GM12892 (cell line): ENCODE results near the gene CCNL2.

ENCODE experiments used
- DNase-seq: peaks from one replicate; pipeline ENCODE4 v3.0.0; 2011; ENCODE audit not compliant: insufficient read length
- FAIRE-seq: peaks from 2 replicates; lab custom pipeline; 2011; peaks lifted over from hg19 to GRCh38; lab: Jason Lieb, UNC
- POLR2A ChIP-seq: IDR thresholded peaks from 2 replicates; pipeline ENCODE4 v1.6.1; 2011; ENCODE audit warnings: low read depth, low read length, control low read depth
- POLR2AphosphoS5 ChIP-seq: IDR thresholded peaks from 2 replicates; pipeline ENCODE4 v1.6.1; 2011; ENCODE audit warnings: low read depth, low read length, control low read depth
- TAF1 ChIP-seq: IDR thresholded peaks from 2 replicates; pipeline ENCODE4 v1.6.1; 2011; ENCODE audit warnings: low read depth, mild to moderate bottlenecking, control low read depth, low read length, borderline replicate concordance

CCNL2 gene

DNA sequence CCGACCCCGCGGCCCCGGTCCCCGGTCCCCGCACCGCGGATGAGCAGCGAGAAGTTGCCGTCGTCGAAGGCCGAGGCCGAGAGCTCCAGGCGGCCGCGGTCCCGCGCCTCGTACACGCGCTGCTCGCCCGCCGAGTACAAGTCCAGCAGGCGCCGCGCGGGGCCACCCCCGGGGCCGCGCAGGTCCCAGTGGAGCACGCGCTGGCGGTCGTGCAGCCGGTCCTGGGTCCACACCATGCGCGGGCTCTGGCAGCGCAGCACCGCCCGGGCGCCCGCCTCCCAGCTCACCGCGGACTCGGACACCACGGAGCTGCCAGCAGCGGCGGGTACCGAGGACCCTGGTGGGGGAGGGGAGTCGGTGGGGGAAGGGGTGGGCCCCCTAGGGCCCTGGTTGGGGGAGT is 43.7 kb downstream of the CCNL2 start:
- FAIRE-seq (no peak), DNase-seq (no peak)
- TF ChIP-seq POLR2A, result no peak
- TF ChIP-seq POLR2AphosphoS5, result no peak
- TF ChIP-seq TAF1, result no peak

DNA sequence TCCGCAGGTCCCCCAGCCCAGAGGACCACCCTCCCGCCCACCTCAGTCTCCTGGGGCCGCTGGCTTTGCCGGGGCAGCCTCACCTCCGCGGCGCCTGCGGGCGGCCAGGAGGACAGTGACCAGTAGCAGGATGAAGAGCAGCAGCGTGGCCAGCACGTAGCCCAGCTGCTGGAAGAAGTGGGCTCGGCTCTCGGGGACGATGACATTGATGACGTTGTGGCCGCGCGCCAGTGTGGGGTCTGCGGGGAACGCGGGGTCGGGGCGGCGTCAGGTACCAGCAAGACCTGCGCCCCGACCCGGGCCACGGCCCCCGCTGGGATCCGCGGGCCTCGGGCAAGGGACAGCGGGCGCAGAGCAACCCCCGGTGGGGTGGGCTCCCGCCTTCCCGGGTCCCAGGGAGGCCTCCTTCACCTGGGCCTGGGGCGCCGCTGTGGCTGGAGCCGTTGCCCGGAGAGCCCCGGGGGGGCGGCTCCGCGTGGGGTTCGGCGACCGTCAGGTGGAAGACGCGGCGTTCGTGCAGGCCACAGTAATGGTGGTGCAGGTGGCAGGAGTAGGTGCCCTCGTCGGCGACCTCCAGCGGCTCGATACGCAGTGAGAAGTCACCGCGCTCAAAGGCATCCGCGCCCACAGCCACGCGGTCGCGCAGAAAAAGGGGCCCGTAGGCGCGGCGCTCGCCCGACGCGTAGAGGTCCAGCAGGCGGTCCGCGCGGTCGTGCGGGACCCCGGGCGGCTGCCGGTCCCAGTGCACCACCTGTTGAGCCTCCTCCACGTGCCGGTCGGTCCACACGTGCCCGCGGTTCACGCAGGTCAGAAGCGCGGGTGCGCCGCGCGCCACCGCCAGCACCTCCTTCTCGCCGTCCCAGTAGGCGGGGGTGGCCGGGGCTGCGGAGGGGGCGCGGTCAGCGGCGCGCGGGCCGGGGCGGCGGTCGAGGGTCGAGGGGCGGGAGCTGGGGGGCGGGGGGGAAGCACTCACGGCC is 44.6 kb downstream of the CCNL2 start:
- TF ChIP-seq TAF1, result no peak
- no peak for TF ChIP-seq POLR2A
- no peak for TF ChIP-seq POLR2AphosphoS5
- DNase-seq (no peak), FAIRE-seq (no peak)

DNA sequence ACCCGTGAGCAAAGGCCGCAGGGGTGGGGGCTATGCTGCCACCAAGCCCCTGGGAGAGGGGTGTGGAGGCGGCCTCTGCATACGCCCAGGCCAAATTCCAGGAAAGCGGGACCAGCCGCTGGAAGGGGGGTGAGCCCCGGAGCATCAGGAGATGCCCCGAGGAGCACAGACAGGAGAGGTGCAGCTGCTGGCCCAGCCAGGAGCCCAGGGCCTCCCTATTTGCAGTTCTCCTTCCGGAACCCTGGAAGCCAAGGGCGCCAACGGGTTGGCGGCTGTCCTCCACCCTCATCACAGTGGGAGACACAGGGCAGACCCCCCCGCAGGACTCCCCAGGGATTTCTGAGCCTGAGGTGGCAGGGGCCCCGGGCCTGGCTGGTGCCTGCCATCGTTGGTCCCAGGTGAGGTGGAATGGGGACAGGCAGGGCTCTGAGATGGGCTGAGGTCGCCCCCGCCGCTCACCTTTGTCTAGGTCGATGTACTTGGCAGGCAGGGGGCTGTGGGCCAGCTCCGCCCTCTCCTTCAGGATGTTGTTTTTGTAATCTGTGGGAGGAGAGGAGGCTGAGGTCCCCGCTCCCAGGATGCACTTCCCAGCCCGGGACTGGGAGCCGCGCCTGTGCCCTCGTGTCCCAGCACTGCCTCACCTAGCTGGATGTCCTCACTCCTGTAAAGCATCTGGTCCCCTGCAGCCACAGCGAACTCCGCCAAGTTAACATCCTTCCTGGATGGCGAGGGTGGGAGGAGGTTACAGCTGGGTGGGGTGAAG is 45.6 kb downstream of the CCNL2 start:
- FAIRE-seq (no peak), DNase-seq (no peak)
- no peak for TF ChIP-seq POLR2AphosphoS5
- no peak for TF ChIP-seq TAF1
- no peak for TF ChIP-seq POLR2A

DNA sequence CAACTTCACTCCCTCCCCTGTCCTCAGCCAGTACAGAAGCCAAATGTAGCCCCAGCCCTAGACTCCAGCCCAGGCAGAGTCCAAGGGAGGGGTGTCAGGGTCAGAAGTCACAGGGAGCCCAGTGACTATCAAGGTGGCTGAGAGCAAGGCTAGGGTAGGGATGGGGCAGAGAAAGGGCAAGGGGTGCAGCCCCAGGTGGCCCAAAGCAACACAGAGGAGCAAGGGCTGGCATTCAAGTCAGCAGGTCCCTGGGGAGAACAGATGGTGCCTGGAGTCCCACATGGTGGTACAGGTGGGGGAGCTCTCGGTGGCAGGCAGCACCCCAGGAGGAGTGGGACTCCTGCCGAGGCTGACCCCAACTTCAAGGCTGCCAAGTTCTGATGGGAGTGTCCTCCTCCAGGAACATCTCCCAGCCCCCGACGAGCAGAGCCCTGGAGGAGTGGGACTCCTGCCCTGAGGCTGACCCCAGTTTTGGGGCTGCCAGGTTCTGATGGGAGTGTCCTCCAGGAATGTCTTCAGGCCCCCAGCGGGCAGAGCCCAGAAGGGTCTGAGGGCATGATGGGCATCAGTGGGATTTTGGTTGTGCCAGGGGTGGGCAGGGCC is 46.2 kb downstream of the CCNL2 start:
- no peak for FAIRE-seq
- no peak for DNase-seq
- TF ChIP-seq TAF1 (no peak), POLR2AphosphoS5 (no peak), POLR2A (no peak)

DNA sequence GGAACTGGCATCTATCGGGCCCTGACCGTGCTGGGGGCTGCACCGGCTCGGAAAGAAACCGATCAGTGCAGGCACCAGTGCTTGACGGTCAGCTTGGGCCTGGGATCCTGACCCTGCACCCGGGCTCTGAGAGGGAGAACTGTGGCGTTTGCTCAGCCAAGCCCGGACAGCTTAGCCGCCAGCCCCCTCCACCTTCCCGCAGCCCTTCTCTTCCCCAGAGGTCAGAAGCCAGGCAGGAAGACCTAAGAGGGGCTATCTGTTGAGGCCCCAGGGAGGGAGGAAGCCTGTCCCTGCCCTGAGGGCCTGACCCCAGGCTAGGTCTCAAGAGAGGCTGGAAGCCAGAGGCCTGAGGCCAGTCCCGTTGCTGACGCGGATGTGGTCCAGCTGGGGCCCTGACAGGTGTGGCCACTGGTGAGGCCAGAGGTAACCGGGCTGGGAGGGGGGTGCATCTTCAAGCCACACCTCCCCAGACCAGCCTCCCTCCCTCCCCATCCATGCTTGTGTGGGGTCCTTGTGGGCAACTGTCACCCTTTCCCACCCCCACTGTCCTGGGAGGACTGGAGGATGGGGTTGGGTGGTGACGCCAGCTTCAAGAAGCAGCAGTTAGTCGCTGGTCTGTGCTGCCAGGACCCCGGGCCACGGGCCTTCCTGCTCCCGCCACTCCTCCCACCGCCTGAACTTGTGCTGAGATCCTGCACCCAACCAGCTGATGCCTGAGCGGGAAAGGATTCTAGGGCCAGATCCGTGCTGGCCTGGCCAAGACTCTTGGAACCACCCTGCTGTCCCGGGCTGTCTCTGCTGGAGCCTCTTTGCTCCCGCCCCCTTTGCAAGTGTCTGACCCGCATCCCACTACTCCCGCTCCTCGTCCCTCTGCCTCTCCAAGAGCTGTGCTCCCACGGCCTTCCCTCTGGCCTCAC is 47.4 kb downstream of the CCNL2 start:
- TF ChIP-seq POLR2AphosphoS5 (no peak), POLR2A (no peak), TAF1 (no peak)
- no peak for FAIRE-seq
- DNase-seq, result no peak

DNA sequence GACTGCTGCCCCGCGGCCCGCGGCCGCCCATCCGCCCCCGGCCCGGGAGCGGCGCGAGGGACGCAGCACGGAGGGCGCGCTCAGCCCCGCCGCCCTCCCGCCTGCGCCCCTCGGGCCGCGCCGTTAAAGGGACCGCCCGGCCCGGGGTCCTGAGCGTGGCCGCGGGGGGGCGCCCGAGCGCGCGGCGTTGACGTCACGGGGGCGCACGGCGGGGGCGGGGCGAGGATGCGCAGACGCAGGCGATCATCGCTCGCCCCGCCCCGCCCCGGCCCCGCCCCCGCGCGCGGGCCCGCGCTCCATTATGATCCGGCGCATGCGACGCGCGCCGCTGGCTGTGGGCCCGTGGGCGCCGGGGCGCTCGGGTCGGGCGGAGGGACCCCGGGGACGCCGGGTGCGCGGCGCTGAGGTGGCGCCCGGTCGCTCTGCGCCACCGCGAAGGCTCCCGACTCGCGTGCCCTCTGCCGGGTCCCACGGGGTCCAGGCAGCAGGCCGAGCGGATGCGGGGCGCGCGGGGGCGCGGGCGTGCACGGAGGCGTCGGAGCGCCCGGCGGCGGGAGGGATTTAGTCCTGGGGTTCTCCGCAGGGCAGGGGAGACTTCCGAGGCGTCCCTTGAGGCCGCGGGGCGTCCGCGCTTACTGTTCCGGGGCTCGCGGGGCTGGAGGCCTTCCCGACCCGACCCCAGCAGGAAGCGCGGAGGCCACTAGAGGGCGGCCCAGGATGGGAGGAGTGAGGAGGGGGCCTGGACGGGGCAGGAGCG is 49.7 kb downstream of the CCNL2 start, which contains the start of gene DVL1:
DVL1 (minus strand) TSS at position 163 of the 757 bp plus-strand sequence. CDS start 353 bp downstream, outside the sequence.
- TF ChIP-seq POLR2A (peak; percentile 57; the same call in 1 of the 2 replicates), POLR2AphosphoS5 (peak; percentile 48; the same call in 1 of the 2 replicates), TAF1 (no peak)
- peak; percentile 70 for FAIRE-seq
- peak; percentile 93 for DNase-seq

DNA sequence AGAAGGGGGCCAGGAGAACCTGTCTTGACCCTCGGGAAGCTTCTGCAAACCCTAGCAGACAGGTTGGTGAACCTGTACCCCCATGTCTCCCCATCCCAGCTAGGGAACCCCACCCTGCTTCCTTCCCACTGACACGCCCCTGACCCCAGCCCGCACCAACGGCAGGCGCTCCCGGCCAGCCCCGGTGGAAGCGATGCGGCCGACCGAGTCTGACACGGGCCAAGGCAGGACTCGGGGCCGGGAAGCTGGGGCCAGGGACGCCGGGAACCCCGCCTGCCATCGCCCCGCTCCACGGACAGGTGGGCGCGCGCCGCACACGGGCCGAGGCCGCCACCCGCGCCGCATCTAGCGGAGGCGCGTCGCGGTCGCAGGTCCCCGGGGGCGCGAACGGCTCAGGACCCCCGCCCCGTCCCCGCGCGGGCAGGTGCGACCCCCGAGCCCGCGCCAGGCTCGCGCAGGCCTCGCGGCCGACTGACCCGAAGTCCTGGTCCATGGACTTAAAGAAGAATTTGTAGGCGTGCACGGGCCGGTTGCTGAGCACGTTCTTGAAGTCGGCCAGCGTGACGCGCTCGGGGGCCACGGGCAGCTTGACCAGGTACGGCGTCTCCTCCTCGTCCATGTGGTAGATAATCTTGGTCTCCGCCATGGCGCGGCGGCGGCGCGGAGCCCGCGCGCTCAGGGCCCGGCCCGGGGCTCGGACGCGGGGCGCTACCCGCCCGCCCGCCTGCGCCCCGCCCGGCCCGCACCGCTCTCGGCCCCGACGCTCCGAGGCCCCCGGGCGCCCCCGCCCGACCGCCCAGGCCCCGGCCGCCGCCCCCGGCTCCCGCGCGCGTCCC is 50.5 kb downstream of the CCNL2 start:
- no peak for TF ChIP-seq POLR2AphosphoS5
- no peak for TF ChIP-seq POLR2A
- TF ChIP-seq TAF1, result no peak
- DNase-seq (no peak), FAIRE-seq (peak; percentile 24)

DNA sequence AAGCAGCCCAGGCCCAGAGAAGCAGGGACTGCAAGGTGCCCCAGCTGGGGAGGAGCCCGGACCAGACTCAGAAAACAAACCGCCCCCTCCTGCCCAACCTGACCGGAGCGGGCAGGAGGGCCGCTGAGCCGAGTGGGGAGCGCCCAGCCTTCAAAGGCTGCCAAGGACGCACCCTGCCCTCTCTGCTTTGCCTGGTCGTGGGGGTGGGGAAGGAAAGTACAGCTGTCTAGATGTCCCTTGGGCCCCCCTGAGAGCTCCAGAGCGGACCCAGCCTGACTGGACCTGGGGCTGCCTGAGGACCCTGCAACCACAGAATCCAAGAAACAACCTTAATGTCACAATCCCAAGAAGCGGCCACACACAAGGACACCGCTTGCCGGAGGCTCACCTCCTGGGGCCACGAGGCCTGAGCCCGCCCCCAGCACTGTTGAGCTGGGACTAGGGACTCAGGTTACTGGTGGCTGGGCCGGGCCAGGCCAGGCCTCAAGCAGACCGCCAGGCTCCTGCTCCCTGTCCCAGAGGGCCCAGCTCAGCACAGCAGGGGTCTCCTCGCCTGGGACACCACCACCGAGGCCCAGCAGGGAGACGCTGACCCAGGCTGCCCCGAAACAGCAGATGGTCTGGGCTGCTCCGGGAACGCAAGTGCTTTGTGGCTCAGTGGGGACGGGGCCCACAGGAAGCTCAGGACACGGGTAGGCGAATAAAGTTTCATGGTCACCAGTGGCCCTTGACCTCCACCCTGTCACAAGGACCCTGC is 51.3 kb downstream of the CCNL2 start:
- no peak for FAIRE-seq
- DNase-seq, result no peak
- no peak for TF ChIP-seq TAF1
- TF ChIP-seq POLR2A, result no peak
- TF ChIP-seq POLR2AphosphoS5, result no peak
